Esophagus squamous epithelium (tissue), 4 donors: Measurements from ENCODE around the gene B4GALNT4.

Experiments used
- CTCF ChIP-seq, 6 experiments: fragments of 450-650 bp in 4 of 6; fragments of 200-600 bp in 2 of 6; sonication (generic) in 2 of 6; IDR thresholded peaks; one replicate each; pipeline ENCODE4 v1.5.1; 2016 to 2019; ENCODE audit warnings: antibody characterized with exemption in 6 of 6, mild to moderate bottlenecking in 4 of 6, moderate library complexity in 4 of 6
- POLR2A ChIP-seq, 4 donors: fragments of 450-650 bp; IDR thresholded peaks; one replicate each; pipeline ENCODE4 v1.6.1; 2017; ENCODE audit warnings: antibody characterized with exemption in 4 of 4, mild to moderate bottlenecking in 4 of 4, moderate library complexity in 3 of 4

GRCh38 chr11:332651-333480 is 36.4 kb upstream of the B4GALNT4 start:
- TF ChIP-seq CTCF (IDR thresholded peaks at IDR 0.05) (no peak), POLR2A (IDR thresholded peaks at IDR 0.05) (no peak)
